22Rv1 (cell line): Measurements from ENCODE around the gene KIAA0586.

ENCODE experiments used
- H3K27ac ChIP-seq: fragments of 450-650 bp; 2 replicates; pipeline ENCODE4 v1.5.1; 2017
- CTCF ChIP-seq: fragments of 450-650 bp; IDR thresholded peaks from 2 replicates; pipeline ENCODE4 v1.5.1; 2017; ENCODE audit warnings: mild to moderate bottlenecking
- ZFX ChIP-seq: fragments of 450-650 bp; IDR thresholded peaks from 2 replicates; pipeline ENCODE4 v1.6.1; 2017; ENCODE audit warnings: antibody characterized with exemption, borderline replicate concordance

KIAA0586 gene

DNA sequence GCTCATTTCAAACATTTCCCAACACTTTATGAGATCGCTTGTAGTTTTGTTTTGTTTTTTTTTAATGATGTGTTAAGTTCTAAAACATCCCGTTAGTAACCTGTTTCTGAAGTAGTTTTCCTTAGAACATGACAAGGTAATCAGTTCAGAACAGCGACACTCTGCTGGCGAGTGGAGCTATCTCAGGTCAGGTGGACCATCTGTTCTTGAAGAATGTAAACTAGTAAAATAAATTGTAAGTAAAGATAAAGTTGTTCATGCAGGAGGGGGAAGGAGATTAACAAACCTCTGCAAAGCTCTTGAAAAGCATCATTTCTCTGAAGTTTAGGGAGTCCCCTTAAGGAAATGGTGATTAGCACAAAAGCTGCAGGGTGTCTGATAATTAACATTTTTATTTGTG lies 138.3 kb downstream of the KIAA0586 start:
- no peak overlapping the region for H3K27ac ChIP-seq
- TF ChIP-seq ZFX = no peak
- TF ChIP-seq CTCF = no peak

DNA sequence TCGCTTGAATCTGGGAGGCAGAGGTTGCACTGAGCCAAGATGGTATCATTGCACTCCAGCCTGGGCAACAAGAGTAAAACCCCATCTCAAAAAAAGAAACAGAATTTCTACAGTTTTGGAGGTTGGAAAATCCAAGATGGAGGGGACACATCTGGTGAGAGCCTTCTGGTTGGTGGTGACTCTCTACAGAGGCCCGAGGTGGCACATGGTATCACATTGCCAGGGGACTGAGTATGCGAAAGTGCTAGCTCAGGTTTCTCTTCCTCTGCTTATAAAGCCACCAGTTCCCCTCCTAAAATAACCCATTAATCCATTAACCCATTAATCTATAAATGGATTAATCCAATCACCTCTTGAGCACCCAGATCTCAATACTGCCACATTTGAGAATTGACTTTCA lies 139.5 kb downstream of the KIAA0586 start:
- H3K27ac ChIP-seq = no peak overlapping the region
- TF ChIP-seq CTCF = no peak
- no peak for TF ChIP-seq ZFX

GRCh38 chr14:58568322-58568721 lies 140.8 kb downstream of the KIAA0586 start:
- no peak overlapping the region for H3K27ac ChIP-seq
- TF ChIP-seq ZFX (no peak), CTCF (no peak)

DNA sequence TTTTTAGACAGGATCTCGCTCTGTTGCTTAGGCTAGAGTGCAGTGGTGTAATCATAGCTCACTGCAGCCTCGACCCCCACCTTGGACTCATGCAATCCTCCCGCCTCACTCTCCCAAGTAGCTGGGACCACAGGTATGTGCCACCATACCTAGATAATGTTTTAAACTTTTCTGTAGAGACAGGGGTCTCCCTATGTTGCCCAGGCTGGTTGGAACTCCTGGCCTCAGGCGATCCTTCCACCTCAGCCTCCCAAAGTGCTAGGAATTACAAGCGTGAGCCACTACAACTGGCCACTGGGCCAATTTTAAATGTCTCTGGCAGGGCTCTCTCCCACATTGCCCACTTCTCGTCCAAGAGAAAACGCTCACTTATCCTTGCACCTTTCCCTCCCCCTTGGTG lies 143.7 kb downstream of the KIAA0586 start:
- TF ChIP-seq CTCF (no peak), ZFX (no peak)
- H3K27ac ChIP-seq = no peak overlapping the region

GRCh38 chr14:58571769-58572472 lies 144.4 kb downstream of the KIAA0586 start:
- no peak overlapping the region for H3K27ac ChIP-seq
- TF ChIP-seq ZFX (no peak), CTCF (no peak)

DNA sequence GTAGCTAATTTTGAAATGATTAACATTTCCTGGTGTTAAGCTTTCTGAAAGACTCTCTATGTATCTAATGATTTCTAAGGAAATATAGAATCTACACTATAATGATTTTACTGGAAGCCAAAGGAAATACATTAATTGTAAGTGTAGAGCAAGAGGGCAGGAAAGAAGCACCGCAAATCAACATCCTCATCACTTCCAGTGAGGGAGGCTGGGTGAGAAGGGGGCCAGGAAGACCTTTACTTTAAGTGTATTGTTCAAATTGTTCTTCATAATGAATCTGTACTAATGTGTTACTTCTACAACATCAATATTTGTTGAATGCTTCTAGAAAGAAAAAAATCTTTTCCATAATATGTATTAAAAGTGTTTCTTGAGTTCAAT lies 144.9 kb downstream of the KIAA0586 start:
- H3K27ac ChIP-seq = no peak overlapping the region
- TF ChIP-seq ZFX (no peak), CTCF (no peak)

DNA sequence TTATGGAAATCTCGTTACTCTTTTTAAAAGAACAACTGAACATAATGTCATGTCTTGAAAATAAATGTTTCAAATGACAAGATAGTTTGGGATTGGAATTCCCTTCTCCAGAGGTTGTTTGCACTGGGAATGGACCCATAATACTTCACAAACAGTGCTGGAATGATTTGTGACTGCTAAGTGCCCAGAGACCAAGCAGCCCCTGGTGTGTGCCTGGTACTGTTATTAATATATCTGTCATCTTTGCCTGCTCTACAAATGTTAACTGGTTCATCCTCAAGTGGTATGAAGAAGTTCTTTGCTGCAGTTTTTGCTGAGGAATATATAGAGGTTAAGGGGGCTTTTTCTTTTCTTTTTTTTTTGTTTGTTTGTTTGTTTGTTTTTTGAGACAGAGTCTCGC lies 145.3 kb downstream of the KIAA0586 start:
- no peak overlapping the region for H3K27ac ChIP-seq
- no peak for TF ChIP-seq ZFX

DNA sequence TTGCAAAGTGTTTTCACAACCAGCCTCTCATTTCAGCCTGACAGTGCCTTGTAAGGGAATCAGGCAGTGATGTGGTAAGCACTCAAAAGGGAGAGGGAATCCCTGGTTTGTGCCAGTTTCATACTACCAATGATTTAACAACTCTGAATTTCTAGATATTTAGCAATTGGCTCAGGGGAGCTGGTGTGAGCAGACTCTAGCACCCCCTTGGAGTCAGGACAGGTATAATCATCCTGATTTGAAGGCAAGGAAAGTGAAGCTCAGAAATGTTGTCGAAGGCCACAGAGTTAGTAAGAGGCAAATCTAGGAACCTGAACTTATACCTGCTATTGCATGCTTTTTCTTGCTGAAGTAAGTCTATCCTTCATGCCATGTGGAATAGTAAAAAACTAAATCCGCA lies 147.1 kb downstream of the KIAA0586 start:
- TF ChIP-seq ZFX (no peak), CTCF (no peak)
- no peak overlapping the region for H3K27ac ChIP-seq
